ENCODE measurements around the gene XYLB. TPM values are rescaled to one million over a fixed set of nuclear protein-coding genes. Genes with fewer than 3 reads are reported as not detected.
"Not testable (repeated sequence)": the region's sequence is repeated elsewhere in the genome, so short reads cannot be mapped to it uniquely, and the experiment has no call there.

The XYLB gene
- total RNA-seq, 1 experiment from 2014 or later, result 7.1 TPM

DNA sequence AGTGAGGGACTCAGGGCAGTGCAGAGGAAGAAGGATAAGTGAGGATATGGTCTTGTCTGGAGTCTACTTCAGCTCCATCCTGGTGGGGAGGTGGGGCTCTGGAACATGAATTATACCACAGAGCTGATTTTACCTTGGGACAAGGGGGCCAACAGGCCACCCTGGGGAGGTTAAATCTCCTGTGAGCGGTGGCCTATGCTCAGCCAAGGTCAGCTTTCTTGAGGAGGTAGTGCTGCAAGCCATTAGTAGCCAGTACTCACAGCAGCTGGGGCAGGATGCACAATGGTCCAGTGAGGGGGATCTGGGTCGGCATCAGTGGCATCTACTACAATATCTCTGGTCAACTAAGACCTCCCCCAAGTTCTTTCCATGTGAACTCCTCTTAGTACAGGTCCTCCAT lies 49.7 kb downstream of the XYLB start:
- DNase-seq (ENCODE audit: low read depth), result no peak

DNA sequence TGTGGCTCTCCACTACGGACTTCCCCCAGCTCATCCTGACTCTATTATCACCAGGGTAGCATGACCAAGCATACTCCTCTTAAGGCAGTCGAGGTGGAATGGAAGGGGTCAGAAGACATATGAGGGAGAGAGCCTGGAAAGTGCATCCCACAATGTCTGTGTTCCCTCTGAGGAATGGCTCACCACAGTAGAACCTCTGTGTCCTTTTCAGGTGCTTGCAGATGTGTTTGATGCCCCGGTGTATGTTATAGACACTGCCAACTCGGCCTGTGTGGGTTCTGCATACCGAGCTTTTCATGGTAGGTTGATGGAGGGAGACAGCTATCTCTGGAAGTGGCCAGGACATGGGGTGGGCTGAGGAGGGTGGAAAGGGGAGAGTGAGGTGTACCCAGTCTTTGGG lies 50.3 kb downstream of the XYLB start:
- no peak for DNase-seq (ENCODE audit: low read depth)

DNA sequence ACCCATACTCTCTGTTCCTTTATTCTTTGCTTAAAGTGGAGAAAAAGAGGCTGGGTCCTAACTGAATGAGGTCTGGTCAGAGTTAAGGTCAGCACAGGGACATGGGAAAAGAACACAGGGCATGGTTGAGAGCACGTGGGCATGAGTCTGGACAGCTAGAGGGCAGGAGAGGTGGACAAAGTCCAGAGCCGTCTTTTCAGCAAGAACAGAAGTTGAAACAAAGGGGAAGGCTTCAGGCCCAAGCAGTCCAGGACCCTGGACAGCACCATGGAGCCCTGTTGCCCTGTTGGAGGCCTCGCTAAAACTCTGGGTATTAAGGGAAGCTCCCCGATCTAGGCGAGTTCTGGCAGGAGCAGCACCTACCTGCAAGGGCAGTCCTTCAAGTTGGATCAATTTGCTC lies 50.7 kb downstream of the XYLB start:
- peak; percentile 19 for DNase-seq (ENCODE audit: low read depth)

DNA sequence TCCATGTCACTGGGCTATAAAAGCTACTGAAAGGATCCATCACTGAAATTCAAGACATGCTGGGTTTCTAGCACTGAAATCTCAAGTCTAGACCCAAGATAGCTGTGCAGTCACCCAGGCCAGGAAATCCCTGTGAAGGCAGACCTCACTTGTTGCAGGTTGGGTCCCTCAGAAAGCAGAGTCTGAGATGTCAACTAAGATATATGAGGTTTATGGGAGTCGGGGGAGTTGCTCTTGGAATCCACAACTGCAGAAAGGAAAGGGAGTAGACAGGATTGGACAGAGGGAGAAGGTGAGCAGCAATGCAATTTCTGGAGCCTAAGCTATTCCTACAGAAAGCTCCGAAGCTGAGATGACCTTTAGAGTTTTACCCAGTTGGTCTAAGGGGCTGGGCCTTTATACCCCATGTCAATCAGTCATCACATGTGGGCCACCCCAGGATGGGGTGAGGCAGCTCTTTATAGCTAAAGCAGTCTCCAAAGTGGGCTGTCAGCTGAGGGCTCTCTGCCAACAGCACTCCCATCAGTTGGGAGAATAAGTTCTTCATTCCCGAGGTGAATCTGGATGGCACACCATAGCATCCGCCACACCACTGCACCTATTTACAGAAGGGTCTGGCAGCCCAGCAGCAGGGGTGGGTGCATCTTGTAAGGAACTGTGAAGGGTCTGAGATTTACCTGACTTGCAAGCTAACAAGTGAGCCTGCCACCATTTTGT lies 54.8 kb downstream of the XYLB start:
- no peak for DNase-seq (ENCODE audit: low read depth)

DNA sequence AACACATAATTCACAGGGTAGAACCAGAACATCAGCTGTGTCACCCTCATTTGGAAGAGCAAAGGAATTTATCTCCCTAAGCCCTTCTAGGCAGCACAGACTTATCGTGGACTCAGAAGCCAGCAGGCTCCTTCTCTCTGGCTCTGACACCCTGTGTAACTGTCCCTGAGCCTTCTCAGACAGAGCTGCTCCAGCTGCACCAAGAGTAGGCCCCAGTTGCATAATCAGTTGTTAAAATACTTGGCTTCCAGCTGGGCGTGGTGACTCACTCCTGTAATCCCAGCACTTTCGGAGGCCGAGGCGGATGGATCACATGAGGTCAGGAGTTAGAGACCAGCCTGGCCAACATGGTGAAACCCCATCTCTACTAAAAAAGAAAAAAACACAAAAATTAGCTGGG lies 57.7 kb downstream of the XYLB start:
- peak; percentile 85 for DNase-seq (ENCODE audit: low read depth)

DNA sequence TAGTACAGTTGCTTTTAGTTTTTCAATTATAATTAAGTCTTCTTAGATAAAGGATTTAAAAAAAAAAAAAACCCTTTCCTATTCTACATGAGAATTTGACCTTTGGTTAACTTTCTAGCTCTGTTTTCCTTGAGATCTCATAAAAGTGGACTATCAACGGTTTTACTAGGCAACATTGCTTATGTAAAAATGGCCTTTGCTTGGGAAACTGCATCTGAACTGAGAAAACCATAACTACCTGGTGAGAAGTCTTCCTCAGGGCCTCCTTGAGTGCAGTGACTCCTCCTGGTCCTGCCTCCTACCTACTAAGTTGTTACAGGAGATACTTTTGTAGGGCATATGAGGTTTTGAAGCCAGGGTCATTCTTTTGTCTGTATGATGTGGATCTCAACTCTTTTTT lies 65.0 kb downstream of the XYLB start:
- no peak for DNase-seq (ENCODE audit: low read depth)

DNA sequence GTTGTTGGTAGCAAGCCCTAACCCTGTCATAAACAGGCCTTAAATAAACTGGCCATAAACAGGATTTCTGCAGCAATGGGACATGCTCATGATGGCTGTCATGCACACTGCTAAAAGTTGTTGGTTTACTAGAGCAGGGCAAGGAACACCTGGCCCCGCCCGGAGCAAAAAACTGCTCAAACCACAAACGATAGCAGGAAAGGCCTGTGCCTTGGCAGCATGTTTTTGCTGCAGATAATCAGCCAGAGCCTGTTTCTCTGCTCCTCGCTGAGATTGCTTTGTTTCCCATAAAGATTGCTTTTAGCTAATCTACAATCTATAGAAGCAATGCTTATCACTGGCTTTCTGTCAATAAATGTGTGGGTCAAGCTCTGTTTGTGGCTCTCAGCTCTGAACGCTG lies 74.2 kb downstream of the XYLB start:
- not testable (repeated sequence) for DNase-seq (ENCODE audit: low read depth)

DNA sequence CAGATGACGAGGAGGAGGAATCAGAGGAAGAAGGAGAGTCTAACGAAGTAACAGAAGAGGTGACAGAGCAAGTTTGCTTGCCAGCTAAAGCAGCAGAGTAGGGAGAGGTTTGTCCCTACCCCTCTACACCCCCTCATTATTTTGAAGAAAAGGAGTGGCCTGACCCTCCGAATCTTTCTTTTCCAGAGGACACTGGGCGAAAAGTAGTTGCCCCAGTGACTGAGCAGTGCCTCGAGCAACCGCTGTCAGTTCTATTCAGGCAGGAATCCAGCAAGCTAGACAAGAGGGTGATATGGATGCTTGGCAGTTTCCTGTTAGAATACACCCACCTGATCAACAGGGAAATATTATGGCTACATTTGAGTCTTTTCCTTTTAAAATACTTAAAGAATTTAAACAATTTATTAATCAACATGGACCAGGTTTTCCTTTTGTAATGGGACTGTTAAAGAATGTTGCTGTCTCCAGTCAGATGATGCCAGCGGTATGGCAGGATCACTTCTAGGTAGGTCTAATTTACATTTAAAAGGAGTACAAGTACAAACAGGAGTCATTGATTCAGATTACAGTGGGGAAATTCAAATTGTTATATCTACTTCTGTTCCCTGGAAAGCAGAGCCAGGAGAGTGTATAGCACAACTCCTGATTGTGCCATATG lies 75.2 kb downstream of the XYLB start:
- DNase-seq (ENCODE audit: low read depth), result no peak

DNA sequence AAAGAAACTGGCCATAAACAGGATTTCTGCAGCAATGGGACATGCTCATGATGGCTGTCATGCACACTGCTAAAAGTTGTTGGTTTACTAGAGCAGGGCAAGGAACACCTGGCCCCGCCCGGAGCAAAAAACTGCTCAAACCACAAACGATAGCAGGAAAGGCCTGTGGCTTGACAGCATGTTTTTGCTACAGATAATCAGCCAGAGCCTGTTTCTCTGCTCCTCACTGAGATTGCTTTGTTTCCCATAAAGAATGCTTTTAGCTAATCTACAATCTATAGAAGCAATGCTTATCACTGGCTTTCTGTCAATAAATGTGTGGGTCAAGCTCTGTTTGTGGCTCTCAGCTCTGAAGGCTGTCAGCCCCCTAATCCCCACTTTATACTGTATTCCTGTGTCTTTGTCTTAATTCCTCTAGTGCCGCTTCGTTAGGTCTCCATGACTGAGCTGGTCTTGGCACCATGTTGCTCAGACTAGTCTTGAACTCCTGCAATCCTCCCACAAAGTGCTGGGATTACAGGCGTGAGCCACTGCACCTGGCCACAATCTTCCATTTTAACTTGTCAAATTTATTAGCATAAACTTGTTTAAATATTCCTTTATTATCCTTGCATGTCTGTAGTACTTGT lies 80.3 kb downstream of the XYLB start:
- DNase-seq (ENCODE audit: low read depth), result not testable (repeated sequence)

DNA sequence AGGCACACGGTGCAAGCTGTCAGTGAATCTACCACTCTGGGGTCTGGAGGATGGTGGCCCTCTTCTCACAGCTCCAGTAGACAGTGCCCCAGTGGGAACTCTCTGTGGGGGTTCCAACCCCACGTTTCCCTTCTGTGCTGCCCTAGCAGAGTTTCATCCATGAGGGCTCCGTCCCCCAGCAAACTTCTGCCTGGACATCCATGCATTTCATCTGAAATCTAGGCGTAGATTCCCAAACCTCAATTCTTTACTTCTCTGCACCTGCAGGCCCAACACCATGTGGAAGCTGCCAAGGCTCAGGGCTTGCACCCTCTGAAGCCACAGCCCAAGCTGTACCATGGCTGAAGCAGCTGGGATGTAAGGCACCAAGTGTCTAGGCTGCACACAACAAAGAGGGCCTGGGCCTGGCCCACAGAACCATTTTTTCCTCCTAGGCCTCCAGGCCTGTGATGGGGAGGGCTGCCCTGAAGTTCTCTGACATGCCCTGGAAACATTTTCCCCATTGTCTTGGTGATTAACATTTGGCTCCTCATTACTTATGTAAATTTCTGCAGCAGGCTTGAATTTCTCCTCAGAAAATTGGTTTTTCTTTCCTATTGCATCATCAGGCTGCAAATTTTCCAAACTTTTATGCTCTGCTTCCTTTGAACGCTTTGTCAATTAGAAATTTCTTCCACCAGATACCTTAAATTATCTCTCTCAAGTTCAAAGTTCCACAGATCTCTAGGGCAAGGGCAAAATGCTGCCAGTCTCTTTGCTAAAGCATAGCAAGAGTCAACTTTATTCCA lies 86.5 kb downstream of the XYLB start:
- DNase-seq (ENCODE audit: low read depth), result not testable (repeated sequence)

DNA sequence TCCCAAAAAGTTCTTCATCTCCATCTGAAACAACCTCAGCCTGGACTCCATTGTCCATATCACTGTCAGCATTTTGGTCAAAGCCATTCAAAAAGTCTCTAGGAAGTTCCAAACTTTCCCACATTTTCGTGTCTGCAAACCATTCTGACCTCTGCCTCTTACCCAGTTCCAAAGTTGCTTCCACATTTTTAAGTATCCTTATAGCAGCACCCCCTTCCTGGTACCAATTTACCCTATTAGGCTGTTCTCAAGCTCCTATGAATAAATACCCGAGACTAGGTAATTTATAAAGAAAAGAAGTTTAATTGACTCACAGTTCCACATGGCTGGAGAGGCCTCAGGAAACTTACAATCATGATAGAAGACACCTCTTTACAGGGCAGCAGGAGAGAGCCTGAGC lies 87.1 kb downstream of the XYLB start:
- not testable (repeated sequence) for DNase-seq (ENCODE audit: low read depth)

DNA sequence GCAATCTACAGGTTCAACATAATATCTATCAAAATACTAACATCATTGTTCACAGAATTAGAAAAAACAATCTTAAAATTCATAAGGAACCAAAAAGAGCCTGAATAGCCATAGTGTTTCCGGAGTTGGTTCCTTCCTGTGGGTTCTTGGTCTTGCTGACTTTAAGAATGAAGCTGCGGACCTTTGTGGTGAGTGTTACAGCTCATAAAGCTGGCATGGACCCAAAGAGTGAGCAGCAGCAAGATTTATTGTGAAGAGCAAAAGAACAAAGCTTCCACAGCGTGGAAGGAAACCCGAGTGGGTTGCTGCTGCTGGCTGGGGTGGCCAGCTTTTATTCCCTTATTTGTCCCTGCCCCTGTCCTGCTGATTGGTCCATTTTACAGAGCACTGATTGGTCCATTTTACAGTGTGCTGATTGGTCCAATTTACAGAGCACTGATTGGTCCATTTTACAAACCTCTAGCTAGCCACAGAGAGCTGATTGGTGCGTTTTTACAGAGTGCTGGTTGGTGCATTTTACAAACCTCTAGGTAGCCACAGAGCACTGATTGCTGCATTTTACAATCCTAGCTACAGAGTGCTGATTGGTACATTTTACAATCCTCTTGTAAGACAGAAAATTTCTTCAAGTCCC lies 92.0 kb downstream of the XYLB start:
- DNase-seq (ENCODE audit: low read depth), result peak; percentile 85

DNA sequence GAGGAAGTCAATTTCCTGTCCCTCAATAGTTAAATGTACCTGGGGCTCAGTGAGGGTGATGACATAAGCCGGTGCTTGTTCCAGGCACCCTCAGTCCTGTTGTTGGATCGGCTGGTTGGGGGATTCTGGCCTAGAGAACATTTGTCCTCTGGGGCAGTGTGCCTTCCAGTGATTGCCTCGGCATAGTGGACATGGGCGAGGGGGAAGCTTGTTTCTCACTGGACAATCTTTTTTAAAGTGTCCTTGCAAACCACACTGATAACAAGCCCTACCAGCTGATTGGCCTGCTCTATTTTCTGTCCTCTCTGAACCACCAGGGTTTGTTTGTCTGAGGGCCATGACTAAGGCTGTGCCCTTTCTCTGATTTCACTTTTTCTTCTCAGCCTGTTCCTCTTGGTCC lies 96.6 kb downstream of the XYLB start:
- DNase-seq (ENCODE audit: low read depth), result not testable (repeated sequence)

DNA sequence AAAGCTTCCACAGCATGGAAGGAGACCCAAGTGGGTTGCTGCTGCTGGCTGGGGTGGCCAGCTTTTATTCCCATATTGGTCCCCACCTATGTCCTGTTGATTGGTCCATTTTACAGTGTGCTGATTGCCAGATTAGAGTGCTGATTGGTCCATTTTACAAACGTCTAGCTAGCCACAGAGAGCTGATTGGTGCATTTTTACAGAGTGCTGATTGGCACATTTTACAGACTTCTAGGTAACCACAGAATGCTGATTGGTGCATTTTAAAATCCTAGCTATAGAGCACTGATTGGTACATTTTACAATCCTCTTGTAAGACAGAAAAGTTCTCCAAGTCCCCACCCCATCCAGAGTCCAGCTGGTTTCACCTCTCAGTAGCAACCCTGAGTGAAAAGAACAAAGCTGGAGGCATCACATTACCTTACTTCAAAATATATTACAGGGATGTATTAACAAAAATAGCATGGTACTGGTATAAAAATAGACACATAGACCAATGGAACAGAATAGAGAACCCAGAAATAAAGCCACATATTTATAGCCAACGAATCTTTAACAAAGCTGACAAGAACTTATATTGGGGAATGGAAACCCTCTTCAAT lies 99.6 kb downstream of the XYLB start:
- no peak for DNase-seq (ENCODE audit: low read depth)

DNA sequence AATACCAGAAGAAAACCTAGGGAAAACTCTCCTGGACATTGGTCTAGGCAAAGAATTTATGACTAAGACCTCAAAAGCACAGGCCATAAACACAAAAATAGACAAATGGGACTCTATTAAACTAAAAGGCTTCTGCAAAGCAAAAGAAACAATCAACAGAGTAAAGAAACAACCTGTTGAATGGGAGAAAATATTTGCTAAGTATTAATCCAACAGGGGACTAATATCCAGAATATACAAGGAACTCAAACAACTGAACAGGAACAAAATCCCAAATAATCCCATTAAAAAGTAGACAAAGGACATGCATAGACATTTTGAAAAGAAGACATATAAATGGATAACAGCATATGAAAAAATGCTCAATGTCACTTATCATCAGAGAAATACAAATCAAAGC lies 100.2 kb downstream of the XYLB start:
- DNase-seq (ENCODE audit: low read depth), result no peak

DNA sequence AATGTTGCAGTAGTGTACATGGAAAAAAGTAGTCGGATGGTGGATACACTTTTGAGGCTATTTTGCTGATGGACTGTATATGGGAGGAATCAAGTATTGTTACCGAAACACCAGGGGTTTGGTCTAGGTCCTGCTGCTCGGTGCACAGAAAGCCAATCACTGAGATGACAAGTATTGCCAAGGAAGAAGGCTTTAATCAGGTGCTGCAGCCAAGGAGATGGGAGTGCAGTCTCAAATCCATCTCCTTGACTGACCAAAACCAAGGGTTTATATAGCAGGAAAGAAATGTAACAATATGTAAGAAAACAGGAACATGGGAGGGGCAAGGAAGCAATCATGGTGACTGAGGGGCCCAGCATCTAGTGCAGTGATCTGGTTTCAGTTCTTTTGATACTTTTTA lies 104.3 kb downstream of the XYLB start:
- DNase-seq (ENCODE audit: low read depth), result no peak

DNA sequence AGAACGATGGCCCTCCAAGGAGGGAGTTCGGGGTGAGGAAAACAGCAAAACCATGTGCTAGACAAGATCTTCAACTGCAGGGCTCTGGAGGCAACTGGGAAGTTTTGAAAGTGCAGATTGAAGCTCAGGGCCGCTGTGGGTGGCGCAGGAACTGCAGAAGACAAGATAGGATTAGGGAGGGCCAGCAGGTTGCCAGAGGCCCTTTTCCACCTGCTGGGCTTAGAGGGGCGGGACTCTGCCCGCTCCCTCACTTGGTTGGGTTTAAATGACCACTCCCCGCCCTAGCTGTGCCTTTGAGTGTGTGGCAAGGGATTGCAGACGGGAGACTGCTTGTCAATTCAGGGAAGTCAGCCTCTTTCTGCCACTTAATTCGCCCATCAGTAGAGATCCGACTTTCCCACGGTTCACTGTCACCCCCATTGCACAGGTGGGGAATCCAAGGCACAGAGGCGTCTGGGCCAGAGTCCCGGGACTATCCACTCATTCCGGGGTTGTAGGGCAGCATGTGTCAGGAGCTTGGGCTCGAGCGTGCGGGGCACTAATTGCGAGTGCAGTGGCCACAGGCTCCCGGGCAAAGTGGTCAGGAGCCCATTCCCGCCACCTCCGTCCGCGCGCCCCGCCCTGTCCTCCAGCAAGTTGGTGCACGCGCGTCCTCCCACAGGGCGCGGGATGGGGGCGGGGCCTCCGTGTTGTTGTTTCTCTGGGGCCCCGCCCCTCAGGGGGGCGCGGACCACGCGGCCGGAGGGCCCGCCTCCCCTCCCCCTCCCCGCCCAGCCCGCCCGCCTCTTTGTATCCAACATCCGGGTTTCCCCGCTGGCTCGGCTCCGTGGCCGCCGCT lies 106.7 kb downstream of the XYLB start, which contains the start of gene ACVR2B:
Gene ACVR2B (plus strand): TSS at position 816 of the 838 bp plus-strand sequence. CDS start 433 bp downstream, outside the sequence.
- DNase-seq (ENCODE audit: low read depth), result peak; percentile 80

DNA sequence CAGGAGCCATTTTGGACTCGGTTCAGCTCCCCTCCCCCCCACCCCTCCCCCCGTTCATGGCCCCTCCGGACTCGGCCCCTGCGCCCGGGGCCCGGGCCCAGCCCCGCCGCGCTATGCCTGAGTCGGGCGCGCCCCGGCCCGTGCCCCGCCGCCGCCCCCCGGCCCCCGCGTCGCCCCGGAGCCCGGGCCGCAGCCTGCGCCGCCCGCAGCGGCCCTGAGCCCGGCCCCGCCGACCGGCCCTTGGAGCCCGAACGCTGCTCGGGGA lies 107.3 kb downstream of the XYLB start:
- no peak for DNase-seq (ENCODE audit: low read depth)

DNA sequence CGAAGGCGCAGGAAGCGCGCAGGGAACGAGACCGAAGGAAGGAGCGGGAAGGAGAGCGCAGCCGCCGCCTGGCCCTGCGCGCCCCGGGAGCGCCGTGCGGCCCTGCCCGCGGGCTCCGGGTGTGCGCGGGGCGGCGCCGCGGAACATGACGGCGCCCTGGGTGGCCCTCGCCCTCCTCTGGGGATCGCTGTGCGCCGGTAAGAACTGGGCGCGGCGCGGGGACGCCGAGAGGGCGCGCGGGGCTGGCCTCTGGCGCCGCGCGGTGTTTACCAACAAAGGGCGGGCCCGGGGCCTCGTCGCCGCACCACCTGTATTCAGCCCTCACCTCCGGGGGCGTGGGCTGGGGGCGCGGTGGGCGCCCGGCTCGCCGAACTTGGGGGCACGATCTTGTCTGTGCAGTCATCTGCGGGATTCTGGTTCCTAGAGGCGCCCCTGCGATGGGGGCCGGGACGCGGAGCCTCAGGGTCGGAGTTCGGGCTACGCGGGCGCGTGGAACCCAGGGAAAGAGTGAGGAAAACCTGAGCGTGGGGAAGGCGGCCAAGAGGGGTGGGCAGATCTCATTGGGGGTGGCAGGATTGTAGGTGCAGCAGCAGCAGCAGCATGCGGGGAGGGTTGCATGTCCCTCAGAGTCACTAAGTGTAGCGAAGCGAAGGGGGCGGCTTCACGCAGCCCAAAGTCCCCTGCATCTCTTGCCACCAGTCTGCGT lies 107.7 kb downstream of the XYLB start:
- peak; percentile 36 for DNase-seq (ENCODE audit: low read depth)
